Measurements from ENCODE around the gene EXT2. TPM values are rescaled to one million over a fixed set of nuclear protein-coding genes. Genes with fewer than 3 reads are reported as not detected.
A peak's percentile ranks its signal among the peaks of the same experiment; 100 is the strongest.

The EXT2 gene
- total RNA-seq, 1 donor from 2014 or later = 95.6 TPM

GRCh38 chr11:44282620-44283019 lies 187.1 kb downstream of the EXT2 start:
- DNase-seq (ENCODE audit: low read depth) = no peak
- Histone ChIP-seq H3K36me3 (ENCODE audit: control insufficient read depth, insufficient read depth, low read length) (no peaks in the 10 kb centered on the region), H3K27me3 (ENCODE audit: control insufficient read depth, insufficient read depth, low read length) (peaks cover 1% of the 10 kb centered on the region), H3K4me3 (ENCODE audit: low read depth, low read length) (no peak overlapping the region)
- no peak for FAIRE-seq
- TF ChIP-seq, protein P1, sequence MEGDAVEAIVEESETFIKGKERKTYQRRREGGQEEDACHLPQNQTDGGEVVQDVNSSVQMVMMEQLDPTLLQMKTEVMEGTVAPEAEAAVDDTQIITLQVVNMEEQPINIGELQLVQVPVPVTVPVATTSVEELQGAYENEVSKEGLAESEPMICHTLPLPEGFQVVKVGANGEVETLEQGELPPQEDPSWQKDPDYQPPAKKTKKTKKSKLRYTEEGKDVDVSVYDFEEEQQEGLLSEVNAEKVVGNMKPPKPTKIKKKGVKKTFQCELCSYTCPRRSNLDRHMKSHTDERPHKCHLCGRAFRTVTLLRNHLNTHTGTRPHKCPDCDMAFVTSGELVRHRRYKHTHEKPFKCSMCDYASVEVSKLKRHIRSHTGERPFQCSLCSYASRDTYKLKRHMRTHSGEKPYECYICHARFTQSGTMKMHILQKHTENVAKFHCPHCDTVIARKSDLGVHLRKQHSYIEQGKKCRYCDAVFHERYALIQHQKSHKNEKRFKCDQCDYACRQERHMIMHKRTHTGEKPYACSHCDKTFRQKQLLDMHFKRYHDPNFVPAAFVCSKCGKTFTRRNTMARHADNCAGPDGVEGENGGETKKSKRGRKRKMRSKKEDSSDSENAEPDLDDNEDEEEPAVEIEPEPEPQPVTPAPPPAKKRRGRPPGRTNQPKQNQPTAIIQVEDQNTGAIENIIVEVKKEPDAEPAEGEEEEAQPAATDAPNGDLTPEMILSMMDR (IDR thresholded peaks at IDR 0.05; ENCODE audit: insufficient read depth, low read length, severe bottlenecking) = no peak

- Histone ChIP-seq H3K4me3 (ENCODE audit: low read depth, low read length) (no peak overlapping the region), H3K27me3 (ENCODE audit: control insufficient read depth, insufficient read depth, low read length) (no peaks in the 10 kb centered on the region), H3K36me3 (ENCODE audit: control insufficient read depth, insufficient read depth, low read length) (no peaks in the 10 kb centered on the region)
- no peak for FAIRE-seq
- TF ChIP-seq, protein P1 (IDR thresholded peaks at IDR 0.05; ENCODE audit: insufficient read depth, low read length, severe bottlenecking) = no peak
- DNase-seq (ENCODE audit: low read depth) = no peak
Observed at GRCh38 chr11:44285756-44286155, 190.3 kb downstream of the EXT2 start.

- Histone ChIP-seq H3K4me3 (ENCODE audit: low read depth, low read length) (no peak overlapping the region), H3K36me3 (ENCODE audit: control insufficient read depth, insufficient read depth, low read length) (no peaks in the 10 kb centered on the region), H3K27me3 (ENCODE audit: control insufficient read depth, insufficient read depth, low read length) (no peaks in the 10 kb centered on the region)
- TF ChIP-seq, protein P1 (IDR thresholded peaks at IDR 0.05; ENCODE audit: insufficient read depth, low read length, severe bottlenecking) = peak; percentile 98
- FAIRE-seq (no peak), DNase-seq (ENCODE audit: low read depth) (peak; percentile 49)
Observed at GRCh38 chr11:44286268-44286880, 190.9 kb downstream of the EXT2 start.

DNA sequence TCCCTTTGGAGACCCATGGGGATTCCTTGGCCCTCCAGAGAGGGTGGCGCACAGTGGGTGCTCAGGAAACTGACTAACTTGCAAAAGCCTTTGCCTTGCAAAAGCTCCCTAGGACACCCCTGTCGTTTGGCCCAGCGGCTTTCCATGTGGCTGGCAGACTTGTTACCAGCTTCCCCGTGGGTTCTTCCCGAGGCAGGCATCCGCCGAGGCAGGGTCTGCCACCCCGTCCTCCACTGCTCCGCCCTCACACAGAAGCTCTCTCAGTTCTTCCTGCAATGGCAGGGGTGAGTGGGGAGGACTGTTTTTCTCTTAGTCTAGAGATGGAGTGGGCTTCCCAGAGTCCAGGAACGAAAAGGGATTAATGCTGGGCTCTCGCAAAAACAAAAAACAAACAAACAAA lies 191.4 kb downstream of the EXT2 start:
- FAIRE-seq (no peak), DNase-seq (ENCODE audit: low read depth) (no peak)
- no peaks in the 10 kb centered on the region for H3K27me3 ChIP-seq (ENCODE audit: control insufficient read depth, insufficient read depth, low read length)
- TF ChIP-seq, protein P1 (IDR thresholded peaks at IDR 0.05; ENCODE audit: insufficient read depth, low read length, severe bottlenecking) = no peak
- no peaks in the 10 kb centered on the region for H3K36me3 ChIP-seq (ENCODE audit: control insufficient read depth, insufficient read depth, low read length)
- no peak overlapping the region for H3K4me3 ChIP-seq (ENCODE audit: low read depth, low read length)

GRCh38 chr11:44288133-44288526 lies 192.7 kb downstream of the EXT2 start:
- FAIRE-seq = no peak
- TF ChIP-seq, protein P1 (IDR thresholded peaks at IDR 0.05; ENCODE audit: insufficient read depth, low read length, severe bottlenecking) = no peak
- DNase-seq (ENCODE audit: low read depth) = no peak
- Histone ChIP-seq H3K4me3 (ENCODE audit: low read depth, low read length) (no peak overlapping the region), H3K36me3 (ENCODE audit: control insufficient read depth, insufficient read depth, low read length) (no peaks in the 10 kb centered on the region), H3K27me3 (ENCODE audit: control insufficient read depth, insufficient read depth, low read length) (no peaks in the 10 kb centered on the region)

DNA sequence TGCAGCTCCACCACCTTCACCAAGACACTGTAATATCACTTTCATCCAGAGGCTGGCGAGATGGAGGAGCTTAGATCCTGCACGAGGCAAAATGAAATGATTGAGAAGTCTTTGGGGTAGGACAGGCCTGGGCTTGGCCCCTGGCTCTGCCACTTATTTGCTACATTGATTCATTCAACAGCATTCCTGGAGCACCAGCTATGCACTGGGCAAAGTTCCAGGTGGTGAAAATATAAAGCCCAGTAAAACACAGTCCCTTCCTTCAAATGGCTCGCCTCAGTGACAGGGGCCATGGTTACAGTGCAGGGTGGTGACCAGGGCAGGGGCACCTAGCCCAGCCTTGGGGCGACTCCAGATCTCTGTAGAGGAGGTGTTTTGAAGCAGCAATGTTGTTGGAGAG lies 194.7 kb downstream of the EXT2 start:
- peak; percentile 84 for DNase-seq (ENCODE audit: low read depth)
- Histone ChIP-seq H3K4me3 (ENCODE audit: low read depth, low read length) (no peak overlapping the region), H3K27me3 (ENCODE audit: control insufficient read depth, insufficient read depth, low read length) (peaks cover 2% of the 10 kb centered on the region), H3K36me3 (ENCODE audit: control insufficient read depth, insufficient read depth, low read length) (no peaks in the 10 kb centered on the region)
- FAIRE-seq = no peak
- TF ChIP-seq, protein P1 (IDR thresholded peaks at IDR 0.05; ENCODE audit: insufficient read depth, low read length, severe bottlenecking) = no peak
